GM12878 (cell line): ENCODE measurements around the gene TEX2. TPM values are rescaled to one million over a fixed set of nuclear protein-coding genes. Genes with fewer than 3 reads are reported as not detected.

Experiments used
- ATAC-seq: fragments of 200-7000 bp; cut with Tn5 transposase; 3 replicates; pipeline ENCODE4 v1.9.1; 2020; ENCODE audit warnings: mild to moderate bottlenecking, moderate library complexity
- BruUV-seq: library from RNA; stranded (reverse); fragments of 400-500 nt; replicated peaks from 2 replicates; lab custom pipeline; 2021; lab: Mats Ljungman, UMichigan
- CTCF ChIA-PET: fragments of 300-600 bp; sonication (Branson Sonifier 250); formaldehyde crosslinking; extraction: SDS; loops from one replicate; lab custom pipeline; 2021; ENCODE audit warnings: inconsistent platforms; lab: Yijun Ruan, JAX
- POLR2A ChIA-PET: fragments of 350-600 bp; formaldehyde crosslinking; extraction: SDS; loops from one replicate; lab custom pipeline; 2021; ENCODE audit warnings: inconsistent platforms; lab: Charles Lee
- RAD21 ChIA-PET: fragments of 300-600 bp; sonication (Branson Sonifier 250); formaldehyde crosslinking; loops from one replicate; lab custom pipeline; 2023; ENCODE audit warnings: antibody characterized with exemption; ENCODE audit not compliant: unreplicated experiment; lab: Charles Lee
- SMC1A ChIA-PET: fragments of 300-600 bp; sonication (Branson Sonifier 250); formaldehyde crosslinking; loops from one replicate; lab custom pipeline; 2023; ENCODE audit not compliant: unreplicated experiment, uncharacterized antibody; lab: Charles Lee
- DNase-seq: peaks from one replicate; pipeline ENCODE4 v3.0.0-alpha.2; 2011; ENCODE audit warnings: low read depth, low spot score
- FAIRE-seq: peaks from 3 replicates; lab custom pipeline; 2011; peaks lifted over from hg19 to GRCh38; lab: Jason Lieb, UNC
- H2AFZ ChIP-seq: 2 replicates; pipeline ENCODE4 v1.6.0; 2011; ENCODE audit warnings: low read depth, low read length, control low read depth; ENCODE audit not compliant: control insufficient read depth
- H3K27ac ChIP-seq: 2 replicates; pipeline ENCODE4 v1.5.1; 2011; ENCODE audit warnings: control low read depth; ENCODE audit not compliant: control insufficient read depth, insufficient read depth
- H3K27me3 ChIP-seq, 2 experiments: replicated peaks in 1 of 2; 2 replicates each; pipeline versions ENCODE4 v1.6.0 to v1.6.1; 2011; ENCODE audit warnings: low read length in 1 of 2; ENCODE audit not compliant: control insufficient read depth in 2 of 2, insufficient read depth in 2 of 2
- H3K36me3 ChIP-seq, 2 experiments: 2 replicates each; pipeline ENCODE4 v1.5.1; 2011; ENCODE audit warnings: low read length in 1 of 2; ENCODE audit not compliant: control insufficient read depth in 2 of 2, insufficient read depth in 2 of 2
- H3K4me1 ChIP-seq: 2 replicates; pipeline ENCODE4 v1.6.1; 2011; ENCODE audit warnings: mild to moderate bottlenecking, low read length, moderate library complexity, mixed read lengths; ENCODE audit not compliant: control insufficient read depth, insufficient read depth
- H3K4me2 ChIP-seq: 2 replicates; pipeline ENCODE4 v1.6.0; 2011; ENCODE audit warnings: control low read depth; ENCODE audit not compliant: control insufficient read depth, insufficient read depth
- H3K4me3 ChIP-seq: fragments of 200-600 bp; sonication (generic); 2 replicates; pipeline ENCODE4 v1.5.1; 2016
- H3K79me2 ChIP-seq: 2 replicates; pipeline ENCODE4 v1.6.0; 2011; ENCODE audit warnings: low read length; ENCODE audit not compliant: control insufficient read depth, insufficient read depth
- H3K9ac ChIP-seq: 2 replicates; pipeline ENCODE4 v1.8.0; 2011; ENCODE audit warnings: low read length, control low read depth, mixed read lengths; ENCODE audit not compliant: control insufficient read depth, insufficient read depth
- H3K9me3 ChIP-seq: replicated peaks from 3 replicates; pipeline ENCODE4 v1.5.1; 2011; ENCODE audit warnings: mild to moderate bottlenecking, low read length; ENCODE audit not compliant: control insufficient read depth, insufficient read depth
- H4K20me1 ChIP-seq: 2 replicates; pipeline ENCODE4 v1.6.0; 2011; ENCODE audit not compliant: control insufficient read depth, insufficient read depth
- BCL11A ChIP-seq: IDR thresholded peaks from 2 replicates; pipeline ENCODE4 v1.6.1; 2011; ENCODE audit warnings: low read depth, low read length
- ETV6 ChIP-seq, 2 experiments: fragments of 450-650 bp in 1 of 2; IDR thresholded peaks in 1 of 2; conservative IDR thresholded peaks in 1 of 2; 2 replicates each; pipeline ENCODE4 v1.6.1; 2014; ENCODE audit warnings: antibody characterized with exemption in 1 of 2, borderline replicate concordance in 1 of 2, low read depth in 1 of 2, mild to moderate bottlenecking in 1 of 2, moderate library complexity in 1 of 2
- MTA3 ChIP-seq: IDR thresholded peaks from 2 replicates; pipeline ENCODE4 v1.6.1; 2012; ENCODE audit warnings: low read length, inconsistent platforms, borderline replicate concordance
- NR2C1 ChIP-seq: fragments of 450-650 bp; IDR thresholded peaks from 2 replicates; pipeline ENCODE4 v1.6.1; 2017; ENCODE audit warnings: antibody characterized with exemption, mild to moderate bottlenecking, moderate library complexity
- PML ChIP-seq: IDR thresholded peaks from 2 replicates; pipeline ENCODE4 v1.6.1; 2012; ENCODE audit warnings: low read length, inconsistent platforms
- POU2F2 ChIP-seq: IDR thresholded peaks from 3 replicates; pipeline ENCODE4 v1.6.1; 2011; ENCODE audit warnings: low read depth, mild to moderate bottlenecking, low read length, borderline replicate concordance
- RAD21 ChIP-seq: IDR thresholded peaks from 2 replicates; pipeline ENCODE4 v1.6.1; 2011; ENCODE audit warnings: mild to moderate bottlenecking, low read depth, low read length, moderate library complexity; ENCODE audit not compliant: insufficient read depth
- SMAD5 ChIP-seq: IDR thresholded peaks from 2 replicates; pipeline ENCODE4 v1.6.1; 2016; ENCODE audit warnings: antibody characterized with exemption, low read depth
- TCF12 ChIP-seq: IDR thresholded peaks from 2 replicates; pipeline ENCODE4 v1.6.1; 2011; ENCODE audit warnings: low read depth, mild to moderate bottlenecking, low read length
- TCF3 ChIP-seq: IDR thresholded peaks from 2 replicates; pipeline ENCODE4 v1.6.1; 2012; ENCODE audit warnings: low read depth, mild to moderate bottlenecking, low read length, borderline replicate concordance; ENCODE audit not compliant: insufficient read depth
- TCF7 ChIP-seq: IDR thresholded peaks from 2 replicates; pipeline ENCODE4 v1.6.1; 2014; ENCODE audit warnings: antibody characterized with exemption, borderline replicate concordance
- ZNF217 ChIP-seq: fragments of 450-650 bp; IDR thresholded peaks from 2 replicates; pipeline ENCODE4 v1.6.1; 2017; ENCODE audit warnings: antibody characterized with exemption, mild to moderate bottlenecking
- WGBS: methylation state at CpG from one replicate; pipeline ENCODE4 v1.1.6; 2016; ENCODE audit warnings: low lambda C conversion rate; ENCODE audit not compliant: insufficient replicate concordance, insufficient coverage; ENCODE audit errors: missing lambda C conversion rate; 5-methylcytosine and 5-hydroxymethylcytosine counted together
- in situ Hi-C: fragments of 300-500 bp; cut with MboI; formaldehyde crosslinking; loops from 9 replicates; pipeline ENCODE4 v1.14.3; 2018; ENCODE audit warnings: mixed read lengths
- intact Hi-C: fragments of 100-400 bp; cut with micrococcal nuclease; formaldehyde crosslinking; loops from one replicate; pipeline ENCODE4 v1.14.2; 2022; ENCODE audit not compliant: unreplicated experiment
- polyA plus RNA-seq, 11 experiments: library from polyadenylated mRNA; depleted of rRNA in 4 of 11; unstranded in 6 of 11; stranded (reverse) in 5 of 11; fragments of >200 nt; fragmentation: Nextera tagmentation in 4 of 11; fragmentation: Illumina TruSeq in 1 of 11; extraction: Ambion mirVana in 4 of 11; extraction: Trizol in 1 of 11; gene quantifications; 1 replicate in 1 of 11; 2 replicates in 10 of 11; pipeline versions ENCODE4 v1.2.1 to v1.2.3, GENCODE V29; 2011 to 2016; ENCODE audit warnings: inconsistent platforms in 2 of 11, missing spikeins in 2 of 11, low read depth in 1 of 11
- total RNA-seq, 4 experiments: library from RNA; depleted of rRNA in 3 of 4; stranded (reverse); fragments of >200 nt in 3 of 4; fragmentation: Illumina TruSeq in 1 of 4; extraction: Trizol in 1 of 4; gene quantifications; 2 replicates each; pipeline versions ENCODE4 v1.2.1 to v1.2.3, GENCODE V29; 2013 to 2021
- TF ChIP-seq, protein P1 (sequence below): IDR thresholded peaks from 2 replicates; pipeline ENCODE4 v1.6.1; 2012; ENCODE audit warnings: low read length, inconsistent platforms
- TF ChIP-seq, protein P2 (sequence below): IDR thresholded peaks from 2 replicates; pipeline ENCODE4 v1.6.1; 2012; ENCODE audit warnings: low read depth, low read length, improper control_type of control experiment
- TF ChIP-seq, protein P3 (sequence below): fragments of 450-650 bp; IDR thresholded peaks from 2 replicates; pipeline ENCODE4 v1.6.1; 2017; ENCODE audit warnings: mild to moderate bottlenecking, low read depth, inconsistent platforms; ENCODE audit not compliant: poor library complexity, severe bottlenecking
- TF ChIP-seq, protein P4 (sequence below): fragments of 450-650 bp; IDR thresholded peaks from 2 replicates; pipeline ENCODE4 v1.6.1; 2014; ENCODE audit warnings: mild to moderate bottlenecking

TEX2 gene
- total and polyA plus RNA-seq, 10 of the 15 experiments (the other 5 are each of a cell fraction or from before 2014, with no cell fraction given), result 3.8 to 19.9 (median 15.8) TPM

DNA sequence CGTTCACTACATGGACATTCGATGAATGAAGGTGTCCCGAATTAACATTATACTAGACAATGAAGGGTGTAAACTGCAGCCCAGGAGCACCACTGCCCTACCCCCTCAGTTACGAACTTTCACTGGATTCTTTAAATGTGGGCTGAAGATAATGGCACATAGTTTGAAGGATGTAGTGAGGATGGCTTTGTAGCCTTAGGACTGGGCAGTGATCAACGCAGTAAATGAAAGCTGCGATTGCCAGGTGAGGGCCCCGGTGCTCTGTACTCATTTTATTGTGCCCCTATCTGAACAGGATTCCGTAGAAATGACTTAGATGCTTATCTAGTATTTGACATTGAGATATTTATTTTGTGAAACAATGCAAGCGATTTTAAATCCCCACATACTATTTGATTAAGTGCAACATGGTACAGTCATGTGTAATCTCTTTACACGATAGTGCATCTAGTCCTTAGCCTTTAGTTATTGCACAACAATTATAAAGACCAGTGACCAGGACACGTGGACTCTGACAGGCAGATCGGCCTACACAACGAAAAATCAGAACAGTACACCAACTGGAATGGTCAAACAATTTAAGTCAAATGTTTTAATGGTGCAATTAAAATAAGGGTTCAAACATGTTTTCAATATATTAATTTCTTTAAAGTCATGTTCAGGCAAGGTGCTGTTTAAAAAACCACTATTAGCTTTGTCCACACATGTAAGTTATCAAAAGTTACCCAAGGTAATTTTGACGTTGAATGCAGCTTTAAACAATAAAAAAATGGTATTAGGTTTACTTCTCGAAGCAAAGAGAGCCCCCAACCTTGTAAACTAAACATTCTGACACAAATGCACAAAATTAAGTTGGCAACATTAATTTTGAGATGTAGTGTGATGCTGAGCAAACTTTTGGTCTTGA is 115.7 kb downstream of the TEX2 start:
- Histone ChIP-seq H3K4me3 (peak overlapping the region; percentile 79), H3K27me3 (no peaks in the 10 kb centered on the region), H3K9me3 (no peaks in the 10 kb centered on the region), H3K9ac (peak overlapping the region; percentile 99), H3K27ac (peak overlapping the region; percentile 94), H2AFZ (no peak overlapping the region), H4K20me1 (no peaks in the 10 kb centered on the region), H3K79me2 (peaks cover 20% of the 10 kb centered on the region), H3K4me2 (peak overlapping the region; percentile 92), H3K36me3 (peaks cover 3 to 11% of the 10 kb centered on the region in 2 experiments), H3K4me1 (peaks cover 3% of the 10 kb centered on the region; the same call in 1 of the 2 replicates)
- in situ Hi-C loops, result no loop called here
- 10% methylated on average over 15 of the region's 15 CpGs for WGBS
- intact Hi-C loops, result loop anchor here (5.0 kb wide), 2 partner anchors 115 to 135 kb away; partner anchors contain the start of gene TEX2
- ChIA-PET SMC1A (interaction anchor here (1.0 to 5.7 kb wide), 7 partner anchors 15 to 271 kb away, joined by 3 to 50 read pairs (median 5); no protein-coding TSS in a partner anchor), CTCF (interaction anchor here (0.9 to 3.9 kb wide), 4 partner anchors 14 to 135 kb away, joined by 3 to 30 read pairs (median 8); no protein-coding TSS in a partner anchor), POLR2A (interaction anchor here (0.9 to 1.8 kb wide), 6 partner anchors 16 to 304 kb away, joined by 3 to 7 read pairs (median 4); no protein-coding TSS in a partner anchor), RAD21 (interaction anchor here (0.9 to 3.9 kb wide), 3 partner anchors 115 to 135 kb away, joined by 3 to 20 read pairs (median 4); no protein-coding TSS in a partner anchor)
- no peak for DNase-seq
- ATAC-seq, result peak; percentile 10
- FAIRE-seq, result no peak
- BruUV-seq, result no TSS peak
- TF ChIP-seq NR2C1 (no peak), PML (0 out of 2 replicates have a peak, but pooled peaks have one; percentile 27), ETV6 (conservative IDR thresholded peaks at IDR 0.05 in 1 of 2, IDR thresholded peaks at IDR 0.05 in 1 of 2; ENCODE audit: borderline replicate concordance in 1 of 2, low read depth in 1 of 2) (no peak), TCF12 (no peak), RAD21 (no peak), BCL11A (peak; percentile 2; the same call in 1 of the 2 replicates), TCF3 (0 out of 2 replicates have a peak, but pooled peaks have one; percentile 14), TCF7 (0 out of 2 replicates have a peak, but pooled peaks have one; percentile 2), ZNF217 (no peak), SMAD5 (0 out of 2 replicates have a peak, but pooled peaks have one; percentile 48), MTA3 (peak; percentile 94), POU2F2 (peak; percentile 68; the same call in 1 of the 3 replicates)
- TF ChIP-seq, protein P1, sequence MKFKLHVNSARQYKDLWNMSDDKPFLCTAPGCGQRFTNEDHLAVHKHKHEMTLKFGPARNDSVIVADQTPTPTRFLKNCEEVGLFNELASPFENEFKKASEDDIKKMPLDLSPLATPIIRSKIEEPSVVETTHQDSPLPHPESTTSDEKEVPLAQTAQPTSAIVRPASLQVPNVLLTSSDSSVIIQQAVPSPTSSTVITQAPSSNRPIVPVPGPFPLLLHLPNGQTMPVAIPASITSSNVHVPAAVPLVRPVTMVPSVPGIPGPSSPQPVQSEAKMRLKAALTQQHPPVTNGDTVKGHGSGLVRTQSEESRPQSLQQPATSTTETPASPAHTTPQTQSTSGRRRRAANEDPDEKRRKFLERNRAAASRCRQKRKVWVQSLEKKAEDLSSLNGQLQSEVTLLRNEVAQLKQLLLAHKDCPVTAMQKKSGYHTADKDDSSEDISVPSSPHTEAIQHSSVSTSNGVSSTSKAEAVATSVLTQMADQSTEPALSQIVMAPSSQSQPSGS, result peak; percentile 35; the same call in 1 of the 2 replicates
- TF ChIP-seq, protein P2, sequence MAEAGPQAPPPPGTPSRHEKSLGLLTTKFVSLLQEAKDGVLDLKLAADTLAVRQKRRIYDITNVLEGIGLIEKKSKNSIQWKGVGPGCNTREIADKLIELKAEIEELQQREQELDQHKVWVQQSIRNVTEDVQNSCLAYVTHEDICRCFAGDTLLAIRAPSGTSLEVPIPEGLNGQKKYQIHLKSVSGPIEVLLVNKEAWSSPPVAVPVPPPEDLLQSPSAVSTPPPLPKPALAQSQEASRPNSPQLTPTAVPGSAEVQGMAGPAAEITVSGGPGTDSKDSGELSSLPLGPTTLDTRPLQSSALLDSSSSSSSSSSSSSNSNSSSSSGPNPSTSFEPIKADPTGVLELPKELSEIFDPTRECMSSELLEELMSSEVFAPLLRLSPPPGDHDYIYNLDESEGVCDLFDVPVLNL, result no peak
- TF ChIP-seq, protein P3, sequence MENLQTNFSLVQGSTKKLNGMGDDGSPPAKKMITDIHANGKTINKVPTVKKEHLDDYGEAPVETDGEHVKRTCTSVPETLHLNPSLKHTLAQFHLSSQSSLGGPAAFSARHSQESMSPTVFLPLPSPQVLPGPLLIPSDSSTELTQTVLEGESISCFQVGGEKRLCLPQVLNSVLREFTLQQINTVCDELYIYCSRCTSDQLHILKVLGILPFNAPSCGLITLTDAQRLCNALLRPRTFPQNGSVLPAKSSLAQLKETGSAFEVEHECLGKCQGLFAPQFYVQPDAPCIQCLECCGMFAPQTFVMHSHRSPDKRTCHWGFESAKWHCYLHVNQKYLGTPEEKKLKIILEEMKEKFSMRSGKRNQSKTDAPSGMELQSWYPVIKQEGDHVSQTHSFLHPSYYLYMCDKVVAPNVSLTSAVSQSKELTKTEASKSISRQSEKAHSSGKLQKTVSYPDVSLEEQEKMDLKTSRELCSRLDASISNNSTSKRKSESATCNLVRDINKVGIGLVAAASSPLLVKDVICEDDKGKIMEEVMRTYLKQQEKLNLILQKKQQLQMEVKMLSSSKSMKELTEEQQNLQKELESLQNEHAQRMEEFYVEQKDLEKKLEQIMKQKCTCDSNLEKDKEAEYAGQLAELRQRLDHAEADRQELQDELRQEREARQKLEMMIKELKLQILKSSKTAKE, result no peak
- TF ChIP-seq, protein P4, sequence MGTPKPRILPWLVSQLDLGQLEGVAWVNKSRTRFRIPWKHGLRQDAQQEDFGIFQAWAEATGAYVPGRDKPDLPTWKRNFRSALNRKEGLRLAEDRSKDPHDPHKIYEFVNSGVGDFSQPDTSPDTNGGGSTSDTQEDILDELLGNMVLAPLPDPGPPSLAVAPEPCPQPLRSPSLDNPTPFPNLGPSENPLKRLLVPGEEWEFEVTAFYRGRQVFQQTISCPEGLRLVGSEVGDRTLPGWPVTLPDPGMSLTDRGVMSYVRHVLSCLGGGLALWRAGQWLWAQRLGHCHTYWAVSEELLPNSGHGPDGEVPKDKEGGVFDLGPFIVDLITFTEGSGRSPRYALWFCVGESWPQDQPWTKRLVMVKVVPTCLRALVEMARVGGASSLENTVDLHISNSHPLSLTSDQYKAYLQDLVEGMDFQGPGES, result no peak
